HG03103 (cell line): ENCODE results near the gene NME7.

Experiments used
- ATAC-seq: cut with Tn5 transposase; IDR thresholded peaks from one replicate; pipeline ENCODE4 v1.9.1; 2021; ENCODE audit warnings: low read depth; ENCODE audit not compliant: unreplicated experiment

The NME7 gene

GRCh38 chr1:169091480-169091941, 276.1 kb downstream of the NME7 start:
- peak; percentile 80 for ATAC-seq

GRCh38 chr1:169090900-169091311, 276.7 kb downstream of the NME7 start:
- peak; percentile 29 for ATAC-seq

- ATAC-seq = no peak
These were observed 277.2 kb downstream of the NME7 start for GRCh38 chr1:169090308-169090899.

GRCh38 chr1:169089776-169090175, 277.8 kb downstream of the NME7 start:
- ATAC-seq = no peak

DNA sequence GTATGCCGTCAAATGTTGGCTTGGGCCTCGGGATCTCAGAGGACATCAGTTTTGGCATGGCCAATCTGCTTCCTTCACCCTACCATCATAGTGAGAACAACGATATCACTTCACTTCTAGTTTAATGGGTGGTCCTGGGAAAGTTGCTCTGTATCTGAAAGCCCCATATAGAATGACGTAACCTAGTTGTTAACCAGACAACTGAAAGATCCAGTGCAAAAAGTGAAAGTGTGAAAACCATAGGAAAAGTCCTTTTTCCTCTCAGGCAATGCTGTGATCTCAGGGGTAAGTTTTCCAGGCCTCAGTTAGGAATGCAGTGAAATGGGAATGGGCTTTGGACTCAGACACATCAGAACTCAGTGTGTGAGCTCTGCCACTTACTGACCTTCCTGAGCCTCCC, 279.7 kb downstream of the NME7 start:
- no peak for ATAC-seq

GRCh38 chr1:169086603-169087455, 280.8 kb downstream of the NME7 start:
- ATAC-seq = no peak

DNA sequence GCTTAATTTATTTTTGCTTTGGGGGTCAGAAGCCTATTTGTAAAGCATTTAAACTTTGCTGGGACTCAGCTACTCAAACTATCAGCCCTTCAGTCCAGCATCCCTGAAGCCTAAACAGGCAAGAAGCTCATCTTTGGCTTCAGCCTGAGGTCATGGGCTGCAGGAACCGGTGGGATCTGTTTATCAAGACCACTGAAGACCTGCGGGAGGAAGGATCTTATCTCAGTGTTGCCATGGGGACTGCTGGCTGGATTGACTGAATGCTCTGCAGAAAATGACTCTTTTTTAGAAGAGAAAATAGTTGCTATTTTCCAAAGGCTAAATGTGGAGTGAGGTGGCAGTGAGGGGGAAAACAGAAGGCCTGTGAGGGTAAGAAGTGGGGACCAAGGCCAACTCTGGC, 281.7 kb downstream of the NME7 start:
- ATAC-seq = no peak
